GM18867 (cell line): ENCODE measurements around the gene FERMT1.
"Not testable (repeated sequence)": the region's sequence is repeated elsewhere in the genome, so short reads cannot be mapped to it uniquely, and the experiment has no call there.

Experiments
- ATAC-seq: cut with Tn5 transposase; IDR thresholded peaks from one replicate; pipeline ENCODE4 v1.9.1; 2021; ENCODE audit warnings: mild to moderate bottlenecking, moderate library complexity; ENCODE audit not compliant: unreplicated experiment

The FERMT1 gene

GRCh38 chr20:6120491-6120988, 2.3 kb downstream of the FERMT1 start:
- ATAC-seq, result no peak

DNA sequence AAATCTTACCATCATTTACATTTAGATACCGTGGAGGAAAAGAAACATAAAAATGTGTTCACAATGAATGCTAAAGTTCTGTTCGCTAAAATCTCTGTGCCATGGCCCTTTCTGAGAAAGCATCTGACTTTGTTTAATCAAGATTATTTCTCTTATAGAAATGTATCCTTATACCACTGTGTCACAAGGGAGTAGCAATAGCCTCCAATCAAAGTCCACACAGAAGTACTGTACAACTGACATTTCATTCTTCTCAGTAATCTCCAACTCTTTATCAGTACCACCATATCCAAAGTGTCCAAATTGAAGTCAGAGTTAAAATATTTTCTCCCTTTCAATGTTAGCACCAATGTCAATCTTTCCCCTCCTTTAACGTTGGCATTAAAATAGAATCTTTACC, 6.1 kb downstream of the FERMT1 start:
- no peak for ATAC-seq

- ATAC-seq, result no peak
Observed at GRCh38 chr20:6115221-6115895, 7.5 kb downstream of the FERMT1 start.

GRCh38 chr20:6114696-6115095, 8.1 kb downstream of the FERMT1 start:
- ATAC-seq, result no peak

- no peak for ATAC-seq
Observed at GRCh38 chr20:6113951-6114350, 8.9 kb downstream of the FERMT1 start.

GRCh38 chr20:6112965-6113364, 9.9 kb downstream of the FERMT1 start:
- ATAC-seq, result not testable (repeated sequence)

DNA sequence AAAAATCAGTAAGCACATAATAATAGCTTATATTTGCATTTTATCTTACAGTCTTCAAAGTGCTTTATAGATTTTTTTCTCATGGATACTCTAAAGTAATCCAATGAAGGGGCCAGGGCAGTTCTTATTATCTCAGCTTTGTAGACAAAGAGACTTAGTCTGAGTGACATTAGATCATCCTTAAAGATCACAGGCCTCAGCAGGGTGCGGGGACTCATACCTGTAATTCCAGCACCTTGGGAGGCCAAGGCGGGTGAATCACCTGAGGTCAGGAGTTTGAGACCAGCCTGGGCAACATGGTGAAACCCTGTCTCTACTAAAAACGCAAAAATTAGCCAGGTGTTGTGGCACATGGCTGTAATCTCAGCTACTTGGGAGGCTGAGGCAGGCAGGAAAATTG, 14.5 kb downstream of the FERMT1 start:
- no peak for ATAC-seq

GRCh38 chr20:6104493-6105188, 18.2 kb downstream of the FERMT1 start:
- no peak for ATAC-seq

- no peak for ATAC-seq
Observed at GRCh38 chr20:6103301-6103700, 19.5 kb downstream of the FERMT1 start.

- ATAC-seq, result no peak
Observed at GRCh38 chr20:6101346-6101745, 21.5 kb downstream of the FERMT1 start.

GRCh38 chr20:6100246-6100645, 22.6 kb downstream of the FERMT1 start:
- ATAC-seq, result no peak

GRCh38 chr20:6099819-6100218, 23.0 kb downstream of the FERMT1 start:
- ATAC-seq, result no peak

DNA sequence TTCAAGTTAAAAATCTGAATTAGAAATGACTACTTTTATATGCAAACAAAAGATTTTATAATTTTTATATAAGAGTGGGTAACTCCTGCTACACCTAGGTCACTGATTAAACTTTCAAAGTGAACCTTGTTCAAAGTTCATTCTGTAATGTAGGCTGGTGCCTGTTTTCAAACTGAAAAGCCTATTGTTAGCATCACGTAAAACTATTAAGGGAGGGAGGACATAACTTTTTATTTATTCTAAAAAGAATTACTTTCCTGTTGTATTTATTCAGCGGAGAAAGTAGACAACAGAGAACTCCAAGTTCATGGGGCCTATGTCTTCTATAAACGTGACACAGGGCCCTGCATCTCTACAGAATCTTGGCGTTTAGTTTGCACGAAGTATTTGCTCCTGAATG, 27.4 kb downstream of the FERMT1 start:
- no peak for ATAC-seq

- no peak for ATAC-seq
Observed at GRCh38 chr20:6094565-6094964, 28.3 kb downstream of the FERMT1 start.

DNA sequence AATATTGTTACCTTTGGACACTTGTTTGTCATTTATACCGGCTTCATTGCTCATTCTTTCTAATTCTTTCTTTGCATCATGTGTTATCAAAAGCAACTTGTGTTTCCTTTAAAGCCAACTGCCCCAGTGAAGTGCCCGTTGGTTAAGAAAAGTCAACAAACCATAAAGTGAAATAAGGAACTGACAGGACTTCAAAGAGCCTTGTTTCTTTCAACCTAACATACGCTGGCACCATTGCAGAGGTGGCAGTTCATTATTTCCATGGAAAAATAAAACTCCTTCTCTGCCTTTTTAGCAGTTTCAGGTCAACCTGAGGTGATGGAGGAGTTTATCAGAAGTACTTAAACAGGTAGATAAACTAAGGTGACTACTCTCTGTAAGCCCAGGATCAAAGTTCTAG, 28.8 kb downstream of the FERMT1 start:
- ATAC-seq, result no peak

DNA sequence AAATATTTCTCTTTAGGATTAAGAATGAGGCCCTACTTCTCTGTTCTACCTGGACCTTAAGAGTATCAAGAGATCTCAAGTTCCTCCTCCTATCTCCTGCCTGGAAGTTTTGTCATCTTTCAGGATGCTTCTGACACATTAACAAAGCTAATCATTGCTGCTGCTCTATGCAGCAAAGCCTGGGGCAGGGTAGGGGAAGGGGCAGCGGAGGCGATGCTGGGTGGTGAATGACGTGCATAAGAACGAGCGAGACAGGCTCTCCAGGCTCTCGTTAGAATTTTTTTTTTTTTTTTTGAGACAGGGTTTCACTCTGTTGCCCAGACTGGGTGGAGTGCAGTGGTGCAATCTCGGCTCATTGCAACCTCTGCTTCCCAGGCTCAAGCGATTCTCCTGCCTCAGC, 31.2 kb downstream of the FERMT1 start:
- no peak for ATAC-seq

DNA sequence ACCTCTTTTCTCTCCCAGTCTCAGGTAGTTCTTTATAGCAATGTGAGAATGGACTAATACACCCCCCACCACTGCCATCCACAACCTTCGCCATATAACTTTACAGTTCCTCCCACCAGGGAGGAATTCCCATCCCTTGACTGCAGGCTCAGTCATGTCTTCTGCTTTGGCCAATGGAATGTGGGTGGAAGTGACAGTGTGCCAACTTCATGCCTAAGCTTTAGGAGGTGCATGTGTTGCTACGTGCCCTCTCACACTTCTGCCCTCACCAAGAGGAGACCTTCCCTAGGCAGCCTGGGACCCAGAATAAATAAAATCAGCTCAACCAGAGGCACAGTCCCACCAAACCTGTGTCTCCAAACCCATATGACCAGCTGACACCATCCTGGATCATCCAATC, 36.0 kb downstream of the FERMT1 start:
- no peak for ATAC-seq

- ATAC-seq, result no peak
Observed at GRCh38 chr20:6083926-6084325, 38.9 kb downstream of the FERMT1 start.

GRCh38 chr20:6081236-6081635, 41.6 kb downstream of the FERMT1 start:
- no peak for ATAC-seq

GRCh38 chr20:6079016-6079415, 43.8 kb downstream of the FERMT1 start:
- no peak for ATAC-seq

GRCh38 chr20:6075428-6076219, 47.2 kb downstream of the FERMT1 start:
- ATAC-seq, result no peak

DNA sequence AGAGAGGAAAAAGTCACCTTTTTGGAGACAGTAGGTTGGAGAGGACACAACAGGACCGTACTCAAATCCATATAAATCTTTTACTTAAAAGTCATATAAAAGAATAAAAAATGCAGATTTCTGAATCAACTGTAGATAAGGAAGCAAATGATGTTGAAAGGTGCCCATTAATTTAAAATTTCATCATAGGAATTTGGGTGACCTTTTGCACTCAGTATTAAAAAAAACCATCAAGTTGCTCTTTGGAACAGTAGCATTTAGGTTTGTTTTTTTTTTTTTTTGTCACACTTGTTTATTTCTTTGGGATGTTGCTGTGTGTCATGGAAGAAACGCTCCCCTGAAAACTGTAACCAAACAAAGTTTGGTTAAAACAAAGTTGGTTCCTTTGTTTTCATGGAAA, 48.0 kb downstream of the FERMT1 start:
- no peak for ATAC-seq
